Measurements from ENCODE around the gene DNAAF1. TPM values are rescaled to one million over a fixed set of nuclear protein-coding genes. Genes with fewer than 3 reads are reported as not detected.

The DNAAF1 gene
- polyA plus RNA-seq, 3 donors, result 0.94 to 1.6 (median 1.6) TPM

GRCh38 chr16:84153660-84154214 is 8.6 kb downstream of the DNAAF1 start:
- WGBS, 3 donors, result 68 to 70% (median 68%) methylated on average over 8 of the region's 8 CpGs
- H3K27ac ChIP-seq (ENCODE audit: low read depth, low read length), result no peak overlapping the region

GRCh38 chr16:84155226-84155625 is 10.1 kb downstream of the DNAAF1 start:
- WGBS, 3 donors, result 94 to 96% (median 96%) methylated on average over 4 of the region's 4 CpGs

GRCh38 chr16:84155771-84156170 is 10.7 kb downstream of the DNAAF1 start:
- 84 to 90% (median 89%) methylated on average over 6 of the region's 6 CpGs for WGBS, 3 donors
- H3K27ac ChIP-seq (ENCODE audit: low read depth, low read length), result no peak overlapping the region

More at GRCh38 chr16:84155226-84155625, 10.1 kb downstream of the DNAAF1 start:
- H3K27ac ChIP-seq (ENCODE audit: low read depth, low read length), result no peak overlapping the region

DNA sequence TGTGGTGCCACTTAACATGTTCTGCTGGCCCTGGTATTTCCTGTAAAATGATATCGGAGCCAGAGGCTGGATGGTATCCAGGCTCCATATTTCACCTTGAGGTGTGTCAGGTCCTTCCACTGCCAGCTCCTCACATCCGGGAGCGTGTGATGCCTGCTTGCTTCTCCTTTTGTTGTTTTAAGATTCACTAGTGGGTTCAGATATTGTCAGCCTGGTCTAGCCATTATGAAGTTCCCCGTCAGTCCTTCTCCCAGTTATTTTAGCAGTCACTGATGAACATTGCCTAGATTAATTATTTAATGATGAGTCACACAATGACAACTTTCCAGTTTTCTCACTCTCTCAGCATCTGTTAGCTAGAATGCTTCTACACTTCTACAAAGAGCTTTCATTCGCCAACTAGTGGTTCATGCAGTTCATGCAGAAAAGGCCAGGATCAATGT is 11.3 kb downstream of the DNAAF1 start:
- WGBS, 3 donors, result 65 to 68% (median 67%) methylated on average over 5 of the region's 5 CpGs
- no peak overlapping the region for H3K27ac ChIP-seq (ENCODE audit: low read depth, low read length)

GRCh38 chr16:84159007-84159406 is 13.9 kb downstream of the DNAAF1 start:
- H3K27ac ChIP-seq (ENCODE audit: low read depth, low read length), result no peak overlapping the region
- 25 to 35% (median 29%) methylated on average over 9 of the region's 9 CpGs for WGBS, 3 donors

GRCh38 chr16:84159800-84160199 is 14.7 kb downstream of the DNAAF1 start:
- WGBS, 3 donors, result 50 to 55% (median 51%) methylated on average over 1 of the region's 1 CpG
- H3K27ac ChIP-seq (ENCODE audit: low read depth, low read length), result no peak overlapping the region

DNA sequence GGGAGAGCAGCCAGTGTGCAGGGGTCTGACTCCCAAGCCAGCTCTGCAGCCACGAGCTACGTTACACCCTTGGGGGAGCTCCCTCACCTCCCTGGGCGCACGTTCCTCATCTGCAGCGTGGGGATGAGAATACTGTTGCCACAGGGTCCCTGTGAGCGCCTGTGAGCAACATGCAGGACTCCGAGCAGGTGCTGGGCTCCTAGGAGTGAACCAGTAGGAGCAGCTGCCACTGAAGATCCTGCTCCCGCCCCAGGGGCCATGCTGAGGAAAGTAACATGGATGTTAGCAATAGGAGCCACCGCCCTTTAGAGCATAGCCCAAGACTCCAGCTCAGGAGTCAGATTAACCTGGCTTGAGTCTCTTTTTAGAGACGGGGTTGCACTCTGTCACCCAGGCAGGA is 15.9 kb downstream of the DNAAF1 start:
- 69 to 79% (median 79%) methylated on average over 10 of the region's 10 CpGs for WGBS, 3 donors
- no peak overlapping the region for H3K27ac ChIP-seq (ENCODE audit: low read depth, low read length)

DNA sequence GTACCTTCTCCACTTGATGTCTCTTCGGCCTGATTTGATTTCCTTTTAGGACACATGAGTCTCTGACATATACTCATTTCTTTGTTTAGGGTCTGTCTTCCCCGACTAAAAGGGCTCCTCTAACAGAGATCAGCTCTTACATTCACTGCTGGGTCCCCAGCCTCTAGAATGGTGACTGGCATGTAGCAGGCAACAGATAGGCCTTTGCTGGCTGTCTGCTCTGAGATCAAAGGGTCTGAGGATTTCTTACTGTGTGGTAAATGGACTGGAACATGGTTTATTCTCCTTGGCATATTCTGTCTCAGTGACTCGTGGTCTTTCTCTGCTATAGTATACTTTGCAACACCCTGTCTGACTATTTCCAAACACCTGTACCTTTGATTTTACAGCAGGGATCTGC is 16.7 kb downstream of the DNAAF1 start:
- 65 to 66% (median 65%) methylated on average over 3 of the region's 3 CpGs for WGBS, 3 donors
- no peak overlapping the region for H3K27ac ChIP-seq (ENCODE audit: low read depth, low read length)

DNA sequence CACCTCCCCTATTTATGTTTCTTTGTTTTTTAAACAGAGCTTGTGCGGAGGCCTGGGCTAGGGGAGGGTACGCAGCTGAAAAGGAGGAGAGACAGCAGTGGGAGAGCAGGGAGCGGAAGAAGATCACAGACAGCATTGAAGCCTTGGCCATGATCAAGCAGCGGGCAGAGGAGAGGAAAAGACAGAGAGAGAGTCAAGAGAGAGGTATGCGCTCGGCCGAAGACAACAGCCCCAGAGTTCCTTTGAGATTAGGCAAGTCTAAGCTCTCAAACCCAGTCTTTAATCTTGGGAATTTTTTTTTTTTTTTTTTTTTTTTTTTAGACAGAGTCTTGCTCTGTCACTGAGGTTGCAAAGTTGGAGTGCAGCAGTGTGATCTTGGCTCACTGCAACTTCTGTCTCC is 20.6 kb downstream of the DNAAF1 start:
- 87 to 96% (median 90%) methylated on average over 7 of the region's 7 CpGs for WGBS, 3 donors
- H3K27ac ChIP-seq (ENCODE audit: low read depth, low read length), result no peak overlapping the region

DNA sequence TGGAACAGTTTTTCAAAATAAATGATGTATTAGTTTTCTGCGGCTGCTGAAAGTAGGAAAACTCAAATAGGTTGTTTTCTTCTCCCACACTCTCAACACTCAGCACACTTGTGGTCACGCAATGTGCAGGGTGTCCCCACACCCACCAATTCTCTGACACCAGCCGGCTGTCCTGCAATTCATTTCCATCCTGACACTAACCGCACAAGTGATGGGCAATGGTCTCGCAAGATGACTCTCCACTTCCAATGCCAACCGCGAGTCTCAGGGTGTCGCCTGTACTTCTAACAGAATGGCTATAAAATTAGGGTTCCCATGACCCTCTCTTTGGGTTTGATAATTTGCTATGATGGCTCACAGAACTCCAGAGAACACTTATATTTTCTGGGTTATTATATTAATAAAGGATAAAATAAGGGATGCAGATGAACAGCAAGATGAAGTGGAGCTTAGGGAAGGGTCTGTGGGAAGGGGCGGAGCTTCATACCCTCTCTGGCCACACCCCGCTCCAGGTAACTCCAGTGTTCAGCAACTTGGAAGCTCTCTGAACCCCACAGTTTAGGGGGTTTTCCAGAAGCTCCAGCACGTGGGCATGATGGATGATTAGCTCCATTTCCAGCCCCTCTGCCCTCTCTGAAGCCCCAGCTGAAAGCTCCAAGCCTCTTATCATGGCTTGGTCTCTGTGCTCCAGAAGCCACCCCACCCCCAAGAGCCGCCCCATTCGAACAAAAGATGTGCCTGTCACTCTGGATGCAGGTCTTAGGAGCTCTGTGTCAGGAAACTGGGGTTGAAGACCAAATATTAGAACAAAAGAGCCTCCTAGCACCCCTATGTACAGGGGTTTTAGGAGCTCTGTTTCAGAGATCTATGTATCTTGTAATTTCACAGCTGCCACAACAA is 21.9 kb downstream of the DNAAF1 start:
- 72 to 81% (median 77%) methylated on average over 13 of the region's 13 CpGs for WGBS, 3 donors
- no peak overlapping the region for H3K27ac ChIP-seq (ENCODE audit: low read depth, low read length)

GRCh38 chr16:84169765-84170310 is 24.7 kb downstream of the DNAAF1 start:
- WGBS, 3 donors, result 77 to 83% (median 77%) methylated on average over 11 of the region's 11 CpGs

GRCh38 chr16:84174396-84174795 is 29.3 kb downstream of the DNAAF1 start:
- no peak overlapping the region for H3K27ac ChIP-seq (ENCODE audit: low read depth, low read length)
- 63 to 81% (median 77%) methylated on average over 11 of the region's 11 CpGs for WGBS, 3 donors

More at GRCh38 chr16:84169765-84170310, 24.7 kb downstream of the DNAAF1 start:
- H3K27ac ChIP-seq (ENCODE audit: low read depth, low read length), result no peak overlapping the region

GRCh38 chr16:84175350-84176081 is 30.4 kb downstream of the DNAAF1 start:
- WGBS, 3 donors, result 29 to 51% (median 34%) methylated on average over 10 of the region's 10 CpGs

DNA sequence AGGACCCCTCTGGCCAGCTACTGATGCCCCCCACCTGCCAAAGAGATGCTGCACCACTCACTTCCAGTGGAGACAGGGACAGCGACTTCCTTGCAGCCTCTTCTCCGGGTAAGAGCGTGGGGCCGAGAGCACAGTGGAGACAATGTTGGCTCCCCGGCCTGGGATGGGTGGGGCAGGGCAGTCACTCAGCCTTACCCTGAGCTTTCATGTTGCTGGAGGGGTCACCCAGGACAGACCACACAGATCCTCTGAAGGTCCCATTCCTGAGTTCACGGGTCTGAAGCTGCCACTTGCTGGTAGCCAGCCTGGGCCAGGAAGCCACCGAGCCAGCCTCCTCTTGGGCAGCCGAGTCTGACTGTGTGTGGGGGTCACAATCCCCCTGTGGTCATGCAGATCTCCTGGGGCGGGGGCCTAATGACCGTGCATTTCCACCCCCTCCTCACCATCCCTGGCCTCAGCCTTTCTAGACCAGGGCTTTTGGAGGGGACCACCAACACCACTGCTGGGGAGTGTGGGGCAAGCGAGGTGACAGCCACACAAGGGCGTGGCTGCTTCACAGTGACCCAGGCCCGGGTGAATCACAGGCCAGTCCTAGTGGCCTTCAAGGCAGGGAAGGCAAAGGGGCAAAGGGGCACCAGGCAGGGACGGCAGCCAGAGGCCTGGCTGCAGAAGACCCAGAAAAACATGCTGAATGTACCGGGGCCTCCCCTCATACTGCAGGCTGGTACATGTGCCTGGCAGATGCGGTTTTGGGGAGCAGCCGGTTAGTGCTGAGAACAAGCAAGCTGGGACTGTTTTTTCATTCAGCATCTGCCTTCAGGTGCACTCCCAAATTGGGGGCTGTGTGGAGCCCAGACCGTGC is 31.3 kb downstream of the DNAAF1 start:
- WGBS, 3 donors, result 61 to 63% (median 62%) methylated on average over 18 of the region's 18 CpGs

More at GRCh38 chr16:84175350-84176081, 30.4 kb downstream of the DNAAF1 start:
- no peak overlapping the region for H3K27ac ChIP-seq (ENCODE audit: low read depth, low read length)

GRCh38 chr16:84177741-84178073 is 32.6 kb downstream of the DNAAF1 start:
- WGBS, 3 donors, result 50 to 66% (median 56%) methylated on average over 9 of the region's 9 CpGs
- H3K27ac ChIP-seq (ENCODE audit: low read depth, low read length), result no peak overlapping the region

More for the DNA sequence above, 31.3 kb downstream of the DNAAF1 start:
- H3K27ac ChIP-seq (ENCODE audit: low read depth, low read length), result no peak overlapping the region

- 76 to 88% (median 87%) methylated on average over 15 of the region's 15 CpGs for WGBS, 3 donors
- no peak overlapping the region for H3K27ac ChIP-seq (ENCODE audit: low read depth, low read length)
Observed at GRCh38 chr16:84178146-84178765, 33.1 kb downstream of the DNAAF1 start.

DNA sequence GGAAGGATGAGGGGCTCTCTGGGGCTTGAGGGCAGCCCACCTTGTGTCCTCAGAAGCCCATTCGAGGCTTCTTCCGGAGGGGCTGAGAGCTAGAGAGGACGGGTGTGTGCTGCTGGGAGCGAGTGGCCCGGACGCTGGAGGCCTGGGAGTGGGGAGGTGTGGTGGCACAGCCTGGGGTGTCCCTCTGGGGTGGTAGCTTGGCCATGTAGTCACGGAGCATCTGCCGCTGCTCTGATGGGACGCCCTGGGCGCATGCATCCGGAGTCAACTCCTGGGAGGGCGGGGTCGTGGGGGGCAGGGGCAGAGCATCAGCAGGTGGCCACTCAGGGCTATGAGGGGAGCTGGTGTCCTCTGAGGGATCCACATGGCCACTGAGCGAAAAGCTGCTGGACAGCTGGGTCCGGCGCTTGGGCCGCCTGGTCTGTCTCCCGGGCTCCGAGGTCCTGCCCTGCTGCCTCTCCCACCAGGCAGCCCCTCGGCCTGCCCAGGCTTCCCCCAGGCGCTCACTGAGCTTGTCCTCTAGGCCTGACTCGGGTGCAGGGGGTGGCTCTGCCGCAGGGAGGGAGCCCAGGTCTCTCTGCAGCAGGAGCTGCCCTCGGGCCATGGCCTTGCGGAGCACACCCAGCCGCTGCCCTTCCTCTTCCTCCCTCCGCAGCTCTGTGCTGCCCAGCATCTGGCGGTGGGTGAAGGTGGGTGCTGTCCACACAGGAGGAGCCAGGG is 33.9 kb downstream of the DNAAF1 start:
- H3K27ac ChIP-seq (ENCODE audit: low read depth, low read length), result no peak overlapping the region
- WGBS, 3 donors, result 90 to 92% (median 91%) methylated on average over 21 to 28 of the region's 28 CpGs
